K562 (cell line): Measurements from ENCODE around the gene ARHGAP9. TPM values are rescaled to one million over a fixed set of nuclear protein-coding genes. Genes with fewer than 3 reads are reported as not detected.

Experiments used
- AFF4 ChIP-seq: sonication (generic); formaldehyde crosslinking; IDR thresholded peaks from 2 replicates; pipeline ENCODE4 v1.8.0; 2023; ENCODE audit warnings: mild to moderate bottlenecking, missing genetic modification reagents
- FOXK1 ChIP-seq: sonication (generic); formaldehyde crosslinking; IDR thresholded peaks from 2 replicates; pipeline ENCODE4 v1.8.0; 2022; ENCODE audit warnings: missing genetic modification reagents, mild to moderate bottlenecking, borderline replicate concordance
- GTF2E2 ChIP-seq: fragments of 200-800 bp; sonication (Bioruptor generic); IDR thresholded peaks from 2 replicates; pipeline ENCODE4 v1.6.1; 2016; ENCODE audit warnings: missing genetic modification characterization, missing compliant biosample characterization
- HOMEZ ChIP-seq: fragments of 250-450 bp; sonication (Bioruptor Pico); IDR thresholded peaks from 2 replicates; pipeline ENCODE4 v1.4.0; 2020; ENCODE audit warnings: mild to moderate bottlenecking, moderate library complexity
- HOXB6 ChIP-seq: fragments of 250-450 bp; sonication (Bioruptor Pico); IDR thresholded peaks from 2 replicates; pipeline ENCODE4 v1.5.1; 2022; ENCODE audit warnings: mild to moderate bottlenecking, borderline replicate concordance
- NFRKB ChIP-seq: fragments of 450-650 bp; IDR thresholded peaks from 2 replicates; pipeline ENCODE4 v1.6.1; 2016; ENCODE audit warnings: low read depth
- OTX1 ChIP-seq: fragments of 450-650 bp; formaldehyde crosslinking; IDR thresholded peaks from 2 replicates; pipeline ENCODE4 v1.4.0; 2022; ENCODE audit warnings: mild to moderate bottlenecking
- PKNOX1 ChIP-seq: fragments of 450-650 bp; IDR thresholded peaks from 2 replicates; pipeline ENCODE4 v1.6.1; 2016
- RBM17 ChIP-seq: fragments of 200-400 bp; formaldehyde crosslinking; IDR thresholded peaks from 2 replicates; pipeline ENCODE4 v1.6.1; 2017; ENCODE audit warnings: low read depth, mild to moderate bottlenecking, low read length, borderline replicate concordance
- SREBF2 ChIP-seq: sonication (generic); formaldehyde crosslinking; IDR thresholded peaks from 2 replicates; pipeline ENCODE4 v1.4.0; 2020; ENCODE audit warnings: mild to moderate bottlenecking, missing genetic modification reagents
- TCFL5 ChIP-seq: fragments of 250-450 bp; sonication (Bioruptor Pico); conservative IDR thresholded peaks from 2 replicates; pipeline ENCODE4 v1.6.1; 2021; ENCODE audit warnings: mild to moderate bottlenecking, moderate library complexity, matching md5 sums
- ZBTB2 ChIP-seq: fragments of 450-650 bp; IDR thresholded peaks from 2 replicates; pipeline ENCODE4 v1.6.1; 2016; ENCODE audit warnings: antibody characterized with exemption
- ZBTB34 ChIP-seq: fragments of 250-450 bp; sonication (Bioruptor Pico); IDR thresholded peaks from 2 replicates; pipeline ENCODE4 v1.8.0; 2021; ENCODE audit warnings: mild to moderate bottlenecking, moderate library complexity
- ZNF398 ChIP-seq: fragments of 250-450 bp; sonication (Bioruptor Pico); IDR thresholded peaks from 2 replicates; pipeline ENCODE4 v1.8.0; 2021; ENCODE audit warnings: moderate library complexity, mild to moderate bottlenecking, inconsistent platforms
- ZNF77 ChIP-seq: fragments of 250-450 bp; sonication (Bioruptor Pico); IDR thresholded peaks from 2 replicates; pipeline ENCODE4 v1.5.0; 2020
- polyA plus RNA-seq, 8 experiments: library from polyadenylated mRNA; depleted of rRNA in 4 of 8; stranded (reverse) in 5 of 8; unstranded in 3 of 8; fragments of >200 nt; fragmentation: Nextera tagmentation in 2 of 8; fragmentation: Illumina TruSeq in 1 of 8; extraction: Ambion mirVana in 2 of 8; extraction: Trizol in 1 of 8; gene quantifications; 2 replicates each; pipeline versions ENCODE4 v1.2.1 to v1.2.3, GENCODE V29; 2011 to 2014; ENCODE audit warnings: inconsistent platforms in 1 of 8, missing spikeins in 1 of 8
- total RNA-seq, 7 experiments: library from RNA; depleted of rRNA in 6 of 7; stranded (reverse); fragments of >200 nt in 6 of 7; fragmentation: Illumina TruSeq in 2 of 7; extraction: Trizol in 2 of 7; gene quantifications; 2 replicates each; pipeline versions ENCODE4 v1.2.1 to v1.2.3, GENCODE V29; 2011 to 2021; ENCODE audit warnings: low replicate concordance in 1 of 7

ARHGAP9 gene
- total and polyA plus RNA-seq, 9 of the 15 experiments (the other 6 are each of a cell fraction or from before 2014, with no cell fraction given) = 1.5 to 10.2 (median 5.1) TPM

- TF ChIP-seq AFF4 (CRISPR knock-in tag) (0 out of 2 replicates have a peak, but pooled peaks have one; percentile 40), HOXB6 (no peak), NFRKB (peak; percentile 55; the same call in 1 of the 2 replicates), FOXK1 (CRISPR knock-in tag) (no peak), SREBF2 (CRISPR knock-in tag) (no peak), RBM17 (no peak), ZNF77 (CRISPR knock-in tag) (no peak), ZBTB34 (CRISPR knock-in tag) (no peak), GTF2E2 (tag) (no peak), ZBTB2 (peak; percentile 60; the same call in 1 of the 2 replicates), PKNOX1 (peak; percentile 53), OTX1 (CRISPR knock-in tag) (no peak), ZNF398 (CRISPR knock-in tag) (no peak), TCFL5 (CRISPR knock-in tag) (no peak), HOMEZ (CRISPR knock-in tag) (no peak)
Measured at GRCh38 chr12:57462251-57462911, 17.3 kb downstream of the ARHGAP9 start (continued).
